WTC11 (cell line): Measurements from ENCODE around the gene COLGALT1.

Experiments used
- CBFB ChIP-seq: sonication (generic); formaldehyde crosslinking; IDR thresholded peaks from 2 replicates; pipeline ENCODE4 v1.8.1; 2022; ENCODE audit warnings: mild to moderate bottlenecking, low read depth, missing genetic modification reagents
- CREB1 ChIP-seq: sonication (generic); formaldehyde crosslinking; IDR thresholded peaks from 2 replicates; pipeline ENCODE4 v1.8.0; 2023; ENCODE audit warnings: mild to moderate bottlenecking, missing genetic modification reagents
- ETV6 ChIP-seq: sonication (generic); formaldehyde crosslinking; IDR thresholded peaks from 2 replicates; pipeline ENCODE4 v1.8.1; 2022; ENCODE audit warnings: mild to moderate bottlenecking, missing genetic modification reagents
- FOXK1 ChIP-seq: sonication (generic); formaldehyde crosslinking; IDR thresholded peaks from 2 replicates; pipeline ENCODE4 v1.8.0; 2022; ENCODE audit warnings: mild to moderate bottlenecking, moderate library complexity, missing genetic modification reagents
- FOXP1 ChIP-seq: sonication (generic); formaldehyde crosslinking; IDR thresholded peaks from 2 replicates; pipeline ENCODE4 v1.8.0; 2022; ENCODE audit warnings: missing genetic modification reagents, mild to moderate bottlenecking, moderate library complexity, borderline replicate concordance
- NR2C2 ChIP-seq: sonication (generic); formaldehyde crosslinking; IDR thresholded peaks from 2 replicates; pipeline ENCODE4 v1.8.0; 2022; ENCODE audit warnings: mild to moderate bottlenecking, missing genetic modification reagents
- ZNF138 ChIP-seq: sonication (generic); formaldehyde crosslinking; conservative IDR thresholded peaks from 2 replicates; pipeline ENCODE4 v1.8.1; 2022; ENCODE audit warnings: mild to moderate bottlenecking, moderate library complexity, missing genetic modification reagents
- ZNF317 ChIP-seq: sonication (generic); formaldehyde crosslinking; IDR thresholded peaks from 2 replicates; pipeline ENCODE4 v1.8.1; 2023; ENCODE audit warnings: low read depth, mild to moderate bottlenecking, moderate library complexity, missing genetic modification reagents, borderline replicate concordance
- TF ChIP-seq, protein P1 (sequence below): fragments of 250-450 bp; sonication (Bioruptor Pico); IDR thresholded peaks from 2 replicates; pipeline ENCODE4 v2.1.2; 2022; ENCODE audit warnings: mild to moderate bottlenecking, moderate library complexity
- TF ChIP-seq, protein P2 (sequence below): fragments of 200-600 bp; IDR thresholded peaks from 2 replicates; pipeline ENCODE4 v1.8.0; 2022; ENCODE audit warnings: antibody characterized with exemption
- TF ChIP-seq, protein P3 (sequence below): sonication (generic); formaldehyde crosslinking; IDR thresholded peaks from 2 replicates; pipeline ENCODE4 v1.8.0; 2023; ENCODE audit warnings: missing genetic modification reagents
- TF ChIP-seq, protein P4 (sequence below): fragments of 250-450 bp; sonication (Bioruptor Pico); IDR thresholded peaks from 2 replicates; pipeline ENCODE4 v1.9.0; 2021; ENCODE audit warnings: mild to moderate bottlenecking, borderline replicate concordance
- TF ChIP-seq, protein P5 (sequence below): sonication (generic); formaldehyde crosslinking; IDR thresholded peaks from 2 replicates; pipeline ENCODE4 v1.8.0; 2022; ENCODE audit warnings: missing genetic modification reagents

DNA sequence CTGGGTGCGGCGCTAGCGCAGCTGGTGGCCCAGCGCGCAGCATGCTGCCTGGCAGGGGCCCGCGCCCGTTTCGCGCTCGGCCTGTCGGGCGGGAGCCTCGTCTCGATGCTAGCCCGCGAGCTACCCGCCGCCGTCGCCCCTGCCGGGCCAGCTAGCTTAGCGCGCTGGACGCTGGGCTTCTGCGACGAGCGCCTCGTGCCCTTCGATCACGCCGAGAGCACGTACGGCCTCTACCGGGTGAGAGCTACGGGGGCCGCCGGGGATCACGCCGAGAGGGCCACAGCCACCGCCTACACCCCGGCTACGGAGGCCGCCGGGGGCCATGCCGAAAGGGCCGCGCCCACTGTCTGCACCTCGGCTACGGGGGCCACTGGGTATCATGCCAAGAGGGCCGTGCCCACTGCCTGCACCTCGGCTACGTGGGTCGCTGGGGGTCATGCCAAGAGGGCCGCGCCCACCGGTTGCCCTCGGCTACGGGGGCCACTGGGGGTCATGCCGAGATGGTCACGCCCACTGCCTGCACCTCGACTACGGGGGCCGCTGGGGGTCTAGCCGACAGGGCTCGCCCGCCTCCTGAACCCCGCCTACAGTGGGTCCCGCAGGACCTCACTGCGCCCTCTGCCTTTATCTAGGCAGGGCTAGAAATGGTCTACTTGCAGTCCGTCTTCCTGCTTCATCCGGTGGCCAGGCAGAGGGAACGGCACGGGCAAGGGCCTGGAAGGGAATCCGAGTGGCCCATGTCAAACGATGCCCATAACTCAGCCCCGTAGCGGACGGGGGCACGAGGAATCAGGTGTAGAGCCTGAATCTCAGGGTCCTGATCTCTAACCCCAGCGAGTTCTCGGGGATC, 43.5 kb upstream of the COLGALT1 start:
- TF ChIP-seq ZNF317 (CRISPR knock-in tag), result no peak
- TF ChIP-seq, protein P1, sequence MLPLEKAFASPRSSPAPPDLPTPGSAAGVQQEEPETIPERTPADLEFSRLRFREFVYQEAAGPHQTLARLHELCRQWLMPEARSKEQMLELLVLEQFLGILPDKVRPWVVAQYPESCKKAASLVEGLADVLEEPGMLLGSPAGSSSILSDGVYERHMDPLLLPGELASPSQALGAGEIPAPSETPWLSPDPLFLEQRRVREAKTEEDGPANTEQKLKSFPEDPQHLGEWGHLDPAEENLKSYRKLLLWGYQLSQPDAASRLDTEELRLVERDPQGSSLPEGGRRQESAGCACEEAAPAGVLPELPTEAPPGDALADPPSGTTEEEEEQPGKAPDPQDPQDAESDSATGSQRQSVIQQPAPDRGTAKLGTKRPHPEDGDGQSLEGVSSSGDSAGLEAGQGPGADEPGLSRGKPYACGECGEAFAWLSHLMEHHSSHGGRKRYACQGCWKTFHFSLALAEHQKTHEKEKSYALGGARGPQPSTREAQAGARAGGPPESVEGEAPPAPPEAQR (CRISPR knock-in tag), result no peak
- TF ChIP-seq FOXK1 (CRISPR knock-in tag), result 0 out of 2 replicates have a peak, but pooled peaks have one; percentile 79
- TF ChIP-seq NR2C2 (CRISPR knock-in tag), result peak; percentile 71; the same call in 1 of the 2 replicates
- TF ChIP-seq, protein P2, sequence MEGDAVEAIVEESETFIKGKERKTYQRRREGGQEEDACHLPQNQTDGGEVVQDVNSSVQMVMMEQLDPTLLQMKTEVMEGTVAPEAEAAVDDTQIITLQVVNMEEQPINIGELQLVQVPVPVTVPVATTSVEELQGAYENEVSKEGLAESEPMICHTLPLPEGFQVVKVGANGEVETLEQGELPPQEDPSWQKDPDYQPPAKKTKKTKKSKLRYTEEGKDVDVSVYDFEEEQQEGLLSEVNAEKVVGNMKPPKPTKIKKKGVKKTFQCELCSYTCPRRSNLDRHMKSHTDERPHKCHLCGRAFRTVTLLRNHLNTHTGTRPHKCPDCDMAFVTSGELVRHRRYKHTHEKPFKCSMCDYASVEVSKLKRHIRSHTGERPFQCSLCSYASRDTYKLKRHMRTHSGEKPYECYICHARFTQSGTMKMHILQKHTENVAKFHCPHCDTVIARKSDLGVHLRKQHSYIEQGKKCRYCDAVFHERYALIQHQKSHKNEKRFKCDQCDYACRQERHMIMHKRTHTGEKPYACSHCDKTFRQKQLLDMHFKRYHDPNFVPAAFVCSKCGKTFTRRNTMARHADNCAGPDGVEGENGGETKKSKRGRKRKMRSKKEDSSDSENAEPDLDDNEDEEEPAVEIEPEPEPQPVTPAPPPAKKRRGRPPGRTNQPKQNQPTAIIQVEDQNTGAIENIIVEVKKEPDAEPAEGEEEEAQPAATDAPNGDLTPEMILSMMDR, result no peak
- peak; percentile 94 for TF ChIP-seq ZNF138 (CRISPR knock-in tag)
- TF ChIP-seq, protein P3, sequence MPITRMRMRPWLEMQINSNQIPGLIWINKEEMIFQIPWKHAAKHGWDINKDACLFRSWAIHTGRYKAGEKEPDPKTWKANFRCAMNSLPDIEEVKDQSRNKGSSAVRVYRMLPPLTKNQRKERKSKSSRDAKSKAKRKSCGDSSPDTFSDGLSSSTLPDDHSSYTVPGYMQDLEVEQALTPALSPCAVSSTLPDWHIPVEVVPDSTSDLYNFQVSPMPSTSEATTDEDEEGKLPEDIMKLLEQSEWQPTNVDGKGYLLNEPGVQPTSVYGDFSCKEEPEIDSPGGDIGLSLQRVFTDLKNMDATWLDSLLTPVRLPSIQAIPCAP (CRISPR knock-in tag), result peak; percentile 85
- TF ChIP-seq CREB1 (CRISPR knock-in tag), result peak; percentile 37; the same call in 1 of the 2 replicates
- TF ChIP-seq, protein P4, sequence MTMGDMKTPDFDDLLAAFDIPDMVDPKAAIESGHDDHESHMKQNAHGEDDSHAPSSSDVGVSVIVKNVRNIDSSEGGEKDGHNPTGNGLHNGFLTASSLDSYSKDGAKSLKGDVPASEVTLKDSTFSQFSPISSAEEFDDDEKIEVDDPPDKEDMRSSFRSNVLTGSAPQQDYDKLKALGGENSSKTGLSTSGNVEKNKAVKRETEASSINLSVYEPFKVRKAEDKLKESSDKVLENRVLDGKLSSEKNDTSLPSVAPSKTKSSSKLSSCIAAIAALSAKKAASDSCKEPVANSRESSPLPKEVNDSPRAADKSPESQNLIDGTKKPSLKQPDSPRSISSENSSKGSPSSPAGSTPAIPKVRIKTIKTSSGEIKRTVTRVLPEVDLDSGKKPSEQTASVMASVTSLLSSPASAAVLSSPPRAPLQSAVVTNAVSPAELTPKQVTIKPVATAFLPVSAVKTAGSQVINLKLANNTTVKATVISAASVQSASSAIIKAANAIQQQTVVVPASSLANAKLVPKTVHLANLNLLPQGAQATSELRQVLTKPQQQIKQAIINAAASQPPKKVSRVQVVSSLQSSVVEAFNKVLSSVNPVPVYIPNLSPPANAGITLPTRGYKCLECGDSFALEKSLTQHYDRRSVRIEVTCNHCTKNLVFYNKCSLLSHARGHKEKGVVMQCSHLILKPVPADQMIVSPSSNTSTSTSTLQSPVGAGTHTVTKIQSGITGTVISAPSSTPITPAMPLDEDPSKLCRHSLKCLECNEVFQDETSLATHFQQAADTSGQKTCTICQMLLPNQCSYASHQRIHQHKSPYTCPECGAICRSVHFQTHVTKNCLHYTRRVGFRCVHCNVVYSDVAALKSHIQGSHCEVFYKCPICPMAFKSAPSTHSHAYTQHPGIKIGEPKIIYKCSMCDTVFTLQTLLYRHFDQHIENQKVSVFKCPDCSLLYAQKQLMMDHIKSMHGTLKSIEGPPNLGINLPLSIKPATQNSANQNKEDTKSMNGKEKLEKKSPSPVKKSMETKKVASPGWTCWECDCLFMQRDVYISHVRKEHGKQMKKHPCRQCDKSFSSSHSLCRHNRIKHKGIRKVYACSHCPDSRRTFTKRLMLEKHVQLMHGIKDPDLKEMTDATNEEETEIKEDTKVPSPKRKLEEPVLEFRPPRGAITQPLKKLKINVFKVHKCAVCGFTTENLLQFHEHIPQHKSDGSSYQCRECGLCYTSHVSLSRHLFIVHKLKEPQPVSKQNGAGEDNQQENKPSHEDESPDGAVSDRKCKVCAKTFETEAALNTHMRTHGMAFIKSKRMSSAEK (CRISPR knock-in tag), result 0 out of 2 replicates have a peak, but pooled peaks have one; percentile 26
- TF ChIP-seq, protein P5, sequence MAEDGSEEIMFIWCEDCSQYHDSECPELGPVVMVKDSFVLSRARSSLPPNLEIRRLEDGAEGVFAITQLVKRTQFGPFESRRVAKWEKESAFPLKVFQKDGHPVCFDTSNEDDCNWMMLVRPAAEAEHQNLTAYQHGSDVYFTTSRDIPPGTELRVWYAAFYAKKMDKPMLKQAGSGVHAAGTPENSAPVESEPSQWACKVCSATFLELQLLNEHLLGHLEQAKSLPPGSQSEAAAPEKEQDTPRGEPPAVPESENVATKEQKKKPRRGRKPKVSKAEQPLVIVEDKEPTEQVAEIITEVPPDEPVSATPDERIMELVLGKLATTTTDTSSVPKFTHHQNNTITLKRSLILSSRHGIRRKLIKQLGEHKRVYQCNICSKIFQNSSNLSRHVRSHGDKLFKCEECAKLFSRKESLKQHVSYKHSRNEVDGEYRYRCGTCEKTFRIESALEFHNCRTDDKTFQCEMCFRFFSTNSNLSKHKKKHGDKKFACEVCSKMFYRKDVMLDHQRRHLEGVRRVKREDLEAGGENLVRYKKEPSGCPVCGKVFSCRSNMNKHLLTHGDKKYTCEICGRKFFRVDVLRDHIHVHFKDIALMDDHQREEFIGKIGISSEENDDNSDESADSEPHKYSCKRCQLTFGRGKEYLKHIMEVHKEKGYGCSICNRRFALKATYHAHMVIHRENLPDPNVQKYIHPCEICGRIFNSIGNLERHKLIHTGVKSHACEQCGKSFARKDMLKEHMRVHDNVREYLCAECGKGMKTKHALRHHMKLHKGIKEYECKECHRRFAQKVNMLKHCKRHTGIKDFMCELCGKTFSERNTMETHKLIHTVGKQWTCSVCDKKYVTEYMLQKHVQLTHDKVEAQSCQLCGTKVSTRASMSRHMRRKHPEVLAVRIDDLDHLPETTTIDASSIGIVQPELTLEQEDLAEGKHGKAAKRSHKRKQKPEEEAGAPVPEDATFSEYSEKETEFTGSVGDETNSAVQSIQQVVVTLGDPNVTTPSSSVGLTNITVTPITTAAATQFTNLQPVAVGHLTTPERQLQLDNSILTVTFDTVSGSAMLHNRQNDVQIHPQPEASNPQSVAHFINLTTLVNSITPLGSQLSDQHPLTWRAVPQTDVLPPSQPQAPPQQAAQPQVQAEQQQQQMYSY, result 0 out of 2 replicates have a peak, but pooled peaks have one; percentile 39
- peak; percentile 89; the same call in 1 of the 2 replicates for TF ChIP-seq CBFB (CRISPR knock-in tag)
- no peak; the same call in 1 of the 2 replicates for TF ChIP-seq ETV6 (CRISPR knock-in tag)
- TF ChIP-seq FOXP1 (CRISPR knock-in tag), result peak; percentile 91; the same call in 1 of the 2 replicates
